HG02610 (cell line): ENCODE measurements around the gene PDE3A.

Experiments
- ATAC-seq: cut with Tn5 transposase; IDR thresholded peaks from one replicate; pipeline ENCODE4 v1.9.1; 2021; ENCODE audit warnings: mild to moderate bottlenecking, moderate library complexity; ENCODE audit not compliant: unreplicated experiment

Gene PDE3A

GRCh38 chr12:20657496-20657895 is 289.2 kb downstream of the PDE3A start:
- no peak for ATAC-seq

GRCh38 chr12:20681334-20681733 is 313.0 kb downstream of the PDE3A start:
- ATAC-seq, result no peak

GRCh38 chr12:20695232-20695631 is 326.9 kb downstream of the PDE3A start, which contains the start of gene SLCO1C1:
TSS of gene SLCO1C1 (plus strand) at chr12:20695332. CDS start at chr12:20699577, 4,245 bp downstream.
- no peak for ATAC-seq

- ATAC-seq, result no peak
These were observed 328.0 kb downstream of the PDE3A start for GRCh38 chr12:20696181-20696905.

GRCh38 chr12:20701106-20701505 is 332.8 kb downstream of the PDE3A start:
- ATAC-seq, result no peak

GRCh38 chr12:20704860-20705259 is 336.5 kb downstream of the PDE3A start:
- ATAC-seq, result no peak

GRCh38 chr12:20711846-20712245 is 343.5 kb downstream of the PDE3A start:
- ATAC-seq, result no peak

GRCh38 chr12:20716037-20716436 is 347.7 kb downstream of the PDE3A start:
- ATAC-seq, result no peak

GRCh38 chr12:20716985-20717384 is 348.6 kb downstream of the PDE3A start:
- ATAC-seq, result no peak

- no peak for ATAC-seq
These were observed 350.0 kb downstream of the PDE3A start for GRCh38 chr12:20718294-20718693.

GRCh38 chr12:20722142-20722541 is 353.8 kb downstream of the PDE3A start:
- no peak for ATAC-seq

- ATAC-seq, result no peak
These were observed 362.9 kb downstream of the PDE3A start for GRCh38 chr12:20731274-20731673.
